ENCODE data around the gene TRABD2A. TPM values are rescaled to one million over a fixed set of nuclear protein-coding genes. Genes with fewer than 3 reads are reported as not detected.

The TRABD2A gene
- polyA plus RNA-seq, 1 donor (not counting 4 experiments of a cell fraction or from before 2014, with no cell fraction given) = 0.54 TPM

- FAIRE-seq = no peak
- dilution Hi-C loops (cut with MboI; ENCODE audit: extremely low pct_ligation_motif_present, low sequenced_read_pairs) = no loop called here
These were observed 51.2 kb downstream of the TRABD2A start for GRCh38 chr2:84829693-84830092.

GRCh38 chr2:84827978-84828575 lies 52.8 kb downstream of the TRABD2A start:
- Histone ChIP-seq H3K4me2 (ENCODE audit: control insufficient read depth, extremely low read depth, insufficient read depth, low read depth, low read length) (no peak overlapping the region), H2AFZ (ENCODE audit: control insufficient read depth, low read length) (no peak overlapping the region), H3K27ac (ENCODE audit: control insufficient read depth, insufficient read depth, low read length) (no peak overlapping the region), H3K79me2 (ENCODE audit: control insufficient read depth, insufficient read depth, low read length) (no peaks in the 10 kb centered on the region), H3K4me3 (ENCODE audit: control insufficient read depth in 2 of 3, extremely low read depth in 1 of 3, insufficient read depth in 2 of 3, low read depth in 1 of 3, low read length in 3 of 3) (no peak overlapping the region), H3K9me1 (ENCODE audit: control insufficient read depth, extremely low read depth, insufficient read depth, low read length) (no peaks in the 10 kb centered on the region), H3K27me3 (ENCODE audit: control insufficient read depth, extremely low read depth, insufficient read depth, low read length) (peaks cover 3% of the 10 kb centered on the region), H3K36me3 (ENCODE audit: control insufficient read depth in 2 of 2, extremely low read depth in 1 of 2, insufficient read depth in 2 of 2, low read length in 2 of 2) (no peaks in the 10 kb centered on the region), H4K20me1 (ENCODE audit: control insufficient read depth, extremely low read depth, insufficient read depth, low read length) (no peaks in the 10 kb centered on the region), H3K9me3 (ENCODE audit: control insufficient read depth, low read depth, low read length) (no peaks in the 10 kb centered on the region), H3K4me1 (ENCODE audit: control insufficient read depth, extremely low read depth, insufficient read depth, low read length) (no peaks in the 10 kb centered on the region), H3K9ac (ENCODE audit: control insufficient read depth, extremely low read depth, insufficient read depth, low read length) (no peak overlapping the region)
- dilution Hi-C loops (cut with MboI; ENCODE audit: extremely low pct_ligation_motif_present, low sequenced_read_pairs) = no loop called here
- no peak for TF ChIP-seq CTCF (optimal IDR thresholded peaks at IDR 0.05 in 1 of 3, IDR thresholded peaks at IDR 0.05 in 1 of 3, conservative IDR thresholded peaks at IDR 0.05 in 1 of 3; ENCODE audit: extremely low read depth in 1 of 3, insufficient read depth in 2 of 3, low read length in 3 of 3)
- no peak for TF ChIP-seq EZH2 (IDR thresholded peaks at IDR 0.05; ENCODE audit: low read length)
- FAIRE-seq = no peak
- no peak for DNase-seq (ENCODE audit: low read depth, low spot score)

More at GRCh38 chr2:84829693-84830092, 51.2 kb downstream of the TRABD2A start:
- Histone ChIP-seq H3K27ac (ENCODE audit: control insufficient read depth, insufficient read depth, low read length) (no peak overlapping the region), H3K4me1 (ENCODE audit: control insufficient read depth, extremely low read depth, insufficient read depth, low read length) (no peaks in the 10 kb centered on the region), H2AFZ (ENCODE audit: control insufficient read depth, low read length) (no peak overlapping the region), H3K4me3 (ENCODE audit: control insufficient read depth in 2 of 3, extremely low read depth in 1 of 3, insufficient read depth in 2 of 3, low read depth in 1 of 3, low read length in 3 of 3) (no peak overlapping the region), H3K27me3 (ENCODE audit: control insufficient read depth, extremely low read depth, insufficient read depth, low read length) (peaks cover 3% of the 10 kb centered on the region), H3K4me2 (ENCODE audit: control insufficient read depth, extremely low read depth, insufficient read depth, low read depth, low read length) (no peak overlapping the region), H3K79me2 (ENCODE audit: control insufficient read depth, insufficient read depth, low read length) (no peaks in the 10 kb centered on the region), H3K9ac (ENCODE audit: control insufficient read depth, extremely low read depth, insufficient read depth, low read length) (no peak overlapping the region), H4K20me1 (ENCODE audit: control insufficient read depth, extremely low read depth, insufficient read depth, low read length) (no peaks in the 10 kb centered on the region), H3K9me3 (ENCODE audit: control insufficient read depth, low read depth, low read length) (no peaks in the 10 kb centered on the region), H3K36me3 (ENCODE audit: control insufficient read depth in 2 of 2, extremely low read depth in 1 of 2, insufficient read depth in 2 of 2, low read length in 2 of 2) (no peaks in the 10 kb centered on the region), H3K9me1 (ENCODE audit: control insufficient read depth, extremely low read depth, insufficient read depth, low read length) (no peaks in the 10 kb centered on the region)
- no peak for TF ChIP-seq EZH2 (IDR thresholded peaks at IDR 0.05; ENCODE audit: low read length)
- TF ChIP-seq CTCF (optimal IDR thresholded peaks at IDR 0.05 in 1 of 3, IDR thresholded peaks at IDR 0.05 in 1 of 3, conservative IDR thresholded peaks at IDR 0.05 in 1 of 3; ENCODE audit: extremely low read depth in 1 of 3, insufficient read depth in 2 of 3, low read length in 3 of 3) = no peak
- DNase-seq (ENCODE audit: low read depth, low spot score) = no peak

All from keratinocyte (primary cell).